SK-N-SH treated with all-trans-retinoic acid at 6 μM for 48 hours (cell line): ENCODE results near the gene GSKIP.

ENCODE experiments used
- ATAC-seq: fragments of 200-7000 bp; cut with Tn5 transposase; 3 replicates; pipeline ENCODE4 v1.9.1; 2020; ENCODE audit warnings: mild to moderate bottlenecking, moderate library complexity
- ARNTL ChIP-seq: fragments of 450-650 bp; formaldehyde crosslinking; IDR thresholded peaks from 2 replicates; pipeline ENCODE4 v1.5.0; 2020; ENCODE audit warnings: low read depth, mild to moderate bottlenecking, moderate library complexity, borderline replicate concordance
- BACH2 ChIP-seq: fragments of 250-450 bp; sonication (Bioruptor Pico); IDR thresholded peaks from 2 replicates; pipeline ENCODE4 v1.9.0; 2021; ENCODE audit warnings: mild to moderate bottlenecking, borderline replicate concordance
- CSDC2 ChIP-seq: fragments of 250-450 bp; sonication (Bioruptor Pico); IDR thresholded peaks from 2 replicates; pipeline ENCODE4 v1.5.0; 2020; ENCODE audit warnings: mild to moderate bottlenecking, moderate library complexity
- CSRNP3 ChIP-seq: fragments of 250-450 bp; sonication (Bioruptor Pico); IDR thresholded peaks from 2 replicates; pipeline ENCODE4 v1.5.1; 2021; ENCODE audit warnings: mild to moderate bottlenecking, moderate library complexity
- ESRRG ChIP-seq: fragments of 250-450 bp; sonication (Bioruptor Pico); IDR thresholded peaks from 2 replicates; pipeline ENCODE4 v1.6.1; 2021; ENCODE audit warnings: mild to moderate bottlenecking
- GLIS3 ChIP-seq: fragments of 250-450 bp; sonication (Bioruptor Pico); IDR thresholded peaks from 2 replicates; pipeline ENCODE4 v1.5.0; 2020; ENCODE audit warnings: mild to moderate bottlenecking, moderate library complexity
- ISL1 ChIP-seq: fragments of 250-450 bp; sonication (Bioruptor Pico); IDR thresholded peaks from 2 replicates; pipeline ENCODE4 v2.1.2; 2022; ENCODE audit warnings: mild to moderate bottlenecking, moderate library complexity
- OSR1 ChIP-seq: fragments of 250-450 bp; sonication (Bioruptor Pico); IDR thresholded peaks from 2 replicates; pipeline ENCODE4 v1.8.0; 2022; ENCODE audit warnings: moderate library complexity, mild to moderate bottlenecking, inconsistent platforms
- PATZ1 ChIP-seq: fragments of 250-450 bp; sonication (Bioruptor Pico); IDR thresholded peaks from 2 replicates; pipeline ENCODE4 v1.8.0; 2020; ENCODE audit warnings: mild to moderate bottlenecking, moderate library complexity, borderline replicate concordance
- POU6F1 ChIP-seq: fragments of 250-450 bp; sonication (Bioruptor Pico); IDR thresholded peaks from 2 replicates; pipeline ENCODE4 v1.8.0; 2021; ENCODE audit warnings: low read depth, mild to moderate bottlenecking, moderate library complexity, borderline replicate concordance
- PPARA ChIP-seq: fragments of 250-450 bp; sonication (Bioruptor Pico); IDR thresholded peaks from 2 replicates; pipeline ENCODE4 v1.5.0; 2020; ENCODE audit warnings: mild to moderate bottlenecking, borderline replicate concordance
- RARB ChIP-seq: fragments of 250-450 bp; sonication (Bioruptor Pico); IDR thresholded peaks from 2 replicates; pipeline ENCODE4 v1.8.0; 2021; ENCODE audit warnings: mild to moderate bottlenecking, moderate library complexity
- SNAI2 ChIP-seq: fragments of 250-450 bp; sonication (Bioruptor Pico); IDR thresholded peaks from 2 replicates; pipeline ENCODE4 v1.5.0; 2020; ENCODE audit warnings: mild to moderate bottlenecking, moderate library complexity
- TCF4 ChIP-seq: fragments of 250-450 bp; sonication (Bioruptor Pico); IDR thresholded peaks from 2 replicates; pipeline ENCODE4 v1.8.0; 2021; ENCODE audit warnings: mild to moderate bottlenecking, moderate library complexity, borderline replicate concordance
- ZC3H10 ChIP-seq: fragments of 250-450 bp; sonication (Bioruptor Pico); IDR thresholded peaks from 2 replicates; pipeline ENCODE4 v1.5.1; 2021; ENCODE audit warnings: mild to moderate bottlenecking, moderate library complexity
- ZFP3 ChIP-seq: fragments of 250-450 bp; sonication (Bioruptor Pico); IDR thresholded peaks from 2 replicates; pipeline ENCODE4 v1.5.0; 2020; ENCODE audit warnings: mild to moderate bottlenecking, moderate library complexity
- ZNF565 ChIP-seq: fragments of 450-650 bp; formaldehyde crosslinking; conservative IDR thresholded peaks from 2 replicates; pipeline ENCODE4 v1.5.0; 2020; ENCODE audit warnings: low read depth, mild to moderate bottlenecking, moderate library complexity
- ZNF70 ChIP-seq: fragments of 450-650 bp; formaldehyde crosslinking; IDR thresholded peaks from 2 replicates; pipeline ENCODE4 v1.5.0; 2020; ENCODE audit warnings: mild to moderate bottlenecking, moderate library complexity
- ZNF8 ChIP-seq: fragments of 450-650 bp; formaldehyde crosslinking; IDR thresholded peaks from 2 replicates; pipeline ENCODE4 v1.5.0; 2020; ENCODE audit warnings: mild to moderate bottlenecking, moderate library complexity
- TF ChIP-seq, protein P1 (sequence below): fragments of 250-450 bp; sonication (Bioruptor Pico); IDR thresholded peaks from 2 replicates; pipeline ENCODE4 v1.5.1; 2020; ENCODE audit warnings: low read depth, mild to moderate bottlenecking, moderate library complexity
- TF ChIP-seq, protein P2 (sequence below): fragments of 250-450 bp; sonication (Bioruptor Pico); IDR thresholded peaks from 2 replicates; pipeline ENCODE4 v1.5.0; 2020; ENCODE audit warnings: mild to moderate bottlenecking, moderate library complexity

Gene GSKIP

GRCh38 chr14:96384740-96385139 lies 21.4 kb downstream of the GSKIP start:
- TF ChIP-seq, protein P1, sequence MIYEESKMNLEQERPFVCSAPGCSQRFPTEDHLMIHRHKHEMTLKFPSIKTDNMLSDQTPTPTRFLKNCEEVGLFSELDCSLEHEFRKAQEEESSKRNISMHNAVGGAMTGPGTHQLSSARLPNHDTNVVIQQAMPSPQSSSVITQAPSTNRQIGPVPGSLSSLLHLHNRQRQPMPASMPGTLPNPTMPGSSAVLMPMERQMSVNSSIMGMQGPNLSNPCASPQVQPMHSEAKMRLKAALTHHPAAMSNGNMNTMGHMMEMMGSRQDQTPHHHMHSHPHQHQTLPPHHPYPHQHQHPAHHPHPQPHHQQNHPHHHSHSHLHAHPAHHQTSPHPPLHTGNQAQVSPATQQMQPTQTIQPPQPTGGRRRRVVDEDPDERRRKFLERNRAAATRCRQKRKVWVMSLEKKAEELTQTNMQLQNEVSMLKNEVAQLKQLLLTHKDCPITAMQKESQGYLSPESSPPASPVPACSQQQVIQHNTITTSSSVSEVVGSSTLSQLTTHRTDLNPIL (CRISPR knock-in tag): no peak
- no peak for TF ChIP-seq GLIS3 (CRISPR knock-in tag)
- TF ChIP-seq PPARA (CRISPR knock-in tag): no peak
- no peak for TF ChIP-seq ZC3H10 (CRISPR knock-in tag)
- TF ChIP-seq ZNF565 (CRISPR knock-in tag): no peak
- TF ChIP-seq ESRRG (CRISPR knock-in tag): no peak
- no peak for ATAC-seq

GRCh38 chr14:96385385-96385784 lies 22.1 kb downstream of the GSKIP start:
- TF ChIP-seq ZNF8 (CRISPR knock-in tag) (no peak), BACH2 (CRISPR knock-in tag) (no peak), POU6F1 (CRISPR knock-in tag) (no peak)
- TF ChIP-seq, protein P1 (CRISPR knock-in tag): no peak
- ATAC-seq: no peak

DNA sequence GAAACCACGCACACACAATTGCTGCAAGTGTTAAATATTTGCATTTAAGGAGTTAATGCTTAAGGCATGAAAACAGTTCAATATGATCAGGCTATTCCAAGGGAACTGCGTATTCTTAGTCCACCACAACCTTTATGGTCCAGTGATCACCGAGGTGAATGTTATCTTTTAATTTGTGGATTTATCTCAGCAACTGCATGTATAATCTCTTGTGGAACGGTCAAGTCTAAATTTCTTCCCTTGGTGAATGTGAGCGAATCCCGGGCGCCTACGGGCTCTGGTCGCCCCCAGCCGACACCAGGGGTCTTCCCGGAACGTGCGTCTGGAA lies 27.6 kb downstream of the GSKIP start:
- TF ChIP-seq CSDC2 (CRISPR knock-in tag) (no peak), SNAI2 (CRISPR knock-in tag) (no peak), TCF4 (CRISPR knock-in tag) (no peak), ESRRG (CRISPR knock-in tag) (no peak), RARB (no peak), ZNF565 (CRISPR knock-in tag) (no peak), ISL1 (CRISPR knock-in tag) (no peak), ARNTL (CRISPR knock-in tag) (no peak), ZNF70 (CRISPR knock-in tag) (no peak), ZFP3 (no peak), ZC3H10 (CRISPR knock-in tag) (no peak), ZNF8 (CRISPR knock-in tag) (no peak), BACH2 (CRISPR knock-in tag) (no peak), OSR1 (CRISPR knock-in tag) (no peak), PATZ1 (CRISPR knock-in tag) (no peak), CSRNP3 (CRISPR knock-in tag) (no peak)
- TF ChIP-seq, protein P1 (CRISPR knock-in tag): no peak
- TF ChIP-seq, protein P2, sequence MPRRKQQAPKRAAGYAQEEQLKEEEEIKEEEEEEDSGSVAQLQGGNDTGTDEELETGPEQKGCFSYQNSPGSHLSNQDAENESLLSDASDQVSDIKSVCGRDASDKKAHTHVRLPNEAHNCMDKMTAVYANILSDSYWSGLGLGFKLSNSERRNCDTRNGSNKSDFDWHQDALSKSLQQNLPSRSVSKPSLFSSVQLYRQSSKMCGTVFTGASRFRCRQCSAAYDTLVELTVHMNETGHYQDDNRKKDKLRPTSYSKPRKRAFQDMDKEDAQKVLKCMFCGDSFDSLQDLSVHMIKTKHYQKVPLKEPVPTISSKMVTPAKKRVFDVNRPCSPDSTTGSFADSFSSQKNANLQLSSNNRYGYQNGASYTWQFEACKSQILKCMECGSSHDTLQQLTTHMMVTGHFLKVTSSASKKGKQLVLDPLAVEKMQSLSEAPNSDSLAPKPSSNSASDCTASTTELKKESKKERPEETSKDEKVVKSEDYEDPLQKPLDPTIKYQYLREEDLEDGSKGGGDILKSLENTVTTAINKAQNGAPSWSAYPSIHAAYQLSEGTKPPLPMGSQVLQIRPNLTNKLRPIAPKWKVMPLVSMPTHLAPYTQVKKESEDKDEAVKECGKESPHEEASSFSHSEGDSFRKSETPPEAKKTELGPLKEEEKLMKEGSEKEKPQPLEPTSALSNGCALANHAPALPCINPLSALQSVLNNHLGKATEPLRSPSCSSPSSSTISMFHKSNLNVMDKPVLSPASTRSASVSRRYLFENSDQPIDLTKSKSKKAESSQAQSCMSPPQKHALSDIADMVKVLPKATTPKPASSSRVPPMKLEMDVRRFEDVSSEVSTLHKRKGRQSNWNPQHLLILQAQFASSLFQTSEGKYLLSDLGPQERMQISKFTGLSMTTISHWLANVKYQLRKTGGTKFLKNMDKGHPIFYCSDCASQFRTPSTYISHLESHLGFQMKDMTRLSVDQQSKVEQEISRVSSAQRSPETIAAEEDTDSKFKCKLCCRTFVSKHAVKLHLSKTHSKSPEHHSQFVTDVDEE: no peak
- ATAC-seq: no peak; the same call in 2 of the 3 replicates
